Spleen (tissue), 11 donors: Measurements from ENCODE around the gene GPC3. TPM values are rescaled to one million over a fixed set of nuclear protein-coding genes. Genes with fewer than 3 reads are reported as not detected.

Experiments used
- DNase-seq: peaks from one replicate; pipeline ENCODE4 v3.0.0-alpha.2; 2020
- H3K27ac ChIP-seq, 8 donors: fragments of 200-600 bp; sonication (generic) in 7 of 8; 1 replicate in 4 of 8; 2 replicates in 4 of 8; pipeline versions ENCODE4 v1.5.0 to v1.8.0; 2016 to 2021; ENCODE audit warnings: inconsistent platforms in 4 of 8, mild to moderate bottlenecking in 4 of 8, moderate library complexity in 1 of 8
- H3K27me3 ChIP-seq, 7 donors: fragments of 200-600 bp; sonication (generic) in 6 of 7; replicated peaks in 1 of 7; 1 replicate in 4 of 7; 2 replicates in 3 of 7; pipeline versions ENCODE4 v1.5.0 to v1.8.0; 2016 to 2021; ENCODE audit warnings: inconsistent platforms in 3 of 7, mild to moderate bottlenecking in 1 of 7
- H3K36me3 ChIP-seq, 6 donors: fragments of 200-600 bp; sonication (generic) in 5 of 6; 1 replicate in 4 of 6; 2 replicates in 2 of 6; pipeline versions ENCODE4 v1.5.0 to v1.8.0; 2016 to 2021; ENCODE audit warnings: inconsistent platforms in 2 of 6
- H3K4me1 ChIP-seq, 6 donors: fragments of 200-600 bp; sonication (generic) in 5 of 6; 1 replicate in 3 of 6; 2 replicates in 3 of 6; pipeline versions ENCODE4 v1.5.0 to v1.8.0; 2016 to 2021; ENCODE audit warnings: inconsistent platforms in 3 of 6
- H3K4me3 ChIP-seq, 8 donors: fragments of 200-600 bp; sonication (generic) in 7 of 8; 1 replicate in 4 of 8; 2 replicates in 4 of 8; pipeline versions ENCODE4 v1.5.0 to v1.8.0; 2016 to 2021; ENCODE audit warnings: inconsistent platforms in 4 of 8, mild to moderate bottlenecking in 4 of 8, moderate library complexity in 2 of 8
- H3K9me3 ChIP-seq, 8 donors: fragments of 200-600 bp; sonication (generic) in 7 of 8; 1 replicate in 4 of 8; 2 replicates in 4 of 8; pipeline versions ENCODE4 v1.5.0 to v1.8.0; 2016 to 2021; ENCODE audit warnings: inconsistent platforms in 4 of 8
- POLR2A ChIP-seq, 3 donors: fragments of 450-650 bp; IDR thresholded peaks; one replicate each; pipeline ENCODE4 v1.5.1; 2017; ENCODE audit warnings: antibody characterized with exemption in 3 of 3, mild to moderate bottlenecking in 1 of 3
- POLR2AphosphoS5 ChIP-seq, 3 donors: sonication (generic); formaldehyde crosslinking; IDR thresholded peaks; one replicate each; pipeline ENCODE4 v1.5.1; 2017; ENCODE audit warnings: antibody characterized with exemption in 3 of 3
- WGBS, 5 donors: extraction: QIAGEN DNeasy Blood & Tissue Kit in 3 of 5; methylation state at CpG; one replicate each; pipeline versions ENCODE4 v1.1.5 to v1.1.7; 2013 to 2018; 5-methylcytosine and 5-hydroxymethylcytosine counted together
- intact Hi-C: fragments of 100-400 bp; cut with DNase I; formaldehyde crosslinking; loops from one replicate; pipeline ENCODE4 v1.15.0; 2023; ENCODE audit warnings: low total_unique reads
- polyA plus RNA-seq, 3 donors: library from polyadenylated mRNA; stranded (reverse); fragments of 200-250 nt; gene quantifications; one replicate each; pipeline ENCODE4 v1.2.1, GENCODE V29; 2013
- total RNA-seq, 7 donors: library from RNA; depleted of rRNA in 3 of 7; stranded (reverse); fragments of >200 nt in 3 of 7; fragmentation: NEBNext Ultra II Directional in 4 of 7; extraction: Animal tissue kit (Norgen Biotek cat#: 25700) in 4 of 7; gene quantifications; one replicate each; pipeline versions ENCODE4 v1.1.0 to v1.2.1, GENCODE V29; 2016 to 2021
- TF ChIP-seq, protein P1 (sequence below), 11 experiments: fragments of 200-600 bp in 7 of 11; fragments of 450-650 bp in 4 of 11; sonication (generic) in 4 of 11; IDR thresholded peaks in 8 of 11; conservative IDR thresholded peaks in 3 of 11; 1 replicate in 7 of 11; 2 replicates in 4 of 11; pipeline versions ENCODE4 v1.4.0 to v1.8.0; 2016 to 2021; ENCODE audit warnings: antibody characterized with exemption in 11 of 11, inconsistent platforms in 4 of 11, mild to moderate bottlenecking in 1 of 11
- donor health status: healthy with polysubstance abuse.
- donor health status: DM: no; HTN: no; CAD: no; lungs with moderate emphysema.
- donor health status: DM: no; HTN: no; CAD: no.
- donor health status: Bipolar disorder and iron deficiency.
- donor health status: healthy.
- donor health status: DM: no; HTN: no; CAD: no.
- donor health status: DM: yes; HTN: yes; CAD: no.

Gene GPC3
- total and polyA plus RNA-seq, 10 donors = 0.41 to 3.3 (median 1.5) TPM

DNA sequence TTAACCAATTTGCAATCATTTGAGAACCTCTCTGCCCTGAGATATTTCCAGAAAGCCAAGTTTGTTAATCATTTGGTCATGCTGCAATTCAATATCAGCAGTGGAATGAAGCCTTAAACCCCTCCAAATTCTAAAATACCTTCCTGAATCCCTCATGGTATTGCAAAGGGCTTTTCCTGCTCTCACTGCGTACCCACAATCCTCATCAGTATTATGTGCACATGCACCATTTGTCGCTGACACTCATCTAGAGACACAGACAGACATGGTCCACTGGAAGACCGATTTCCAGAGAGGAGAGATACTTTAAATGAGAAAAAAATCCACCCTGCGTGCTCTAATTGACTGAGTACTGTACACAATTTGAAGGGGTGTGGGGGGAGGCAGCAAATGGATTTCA lies 104.4 kb downstream of the GPC3 start:
- H3K4me3 ChIP-seq = no peak overlapping the region
- no peaks in the 10 kb centered on the region for H3K36me3 ChIP-seq
- 73 to 95% (median 85%) methylated on average over 4 of the region's 4 CpGs for WGBS, 5 donors
- intact Hi-C loops = no loop called here
- DNase-seq = no peak
- no peaks in the 10 kb centered on the region for H3K4me1 ChIP-seq
- peaks cover 0 to 20% (median 0%) of the 10 kb centered on the region in 7 donors for H3K27me3 ChIP-seq
- no peaks in the 10 kb centered on the region for H3K9me3 ChIP-seq
- TF ChIP-seq POLR2AphosphoS5 (IDR thresholded peaks at IDR 0.05) (no peak), POLR2A (IDR thresholded peaks at IDR 0.05) (no peak)
- TF ChIP-seq, protein P1, sequence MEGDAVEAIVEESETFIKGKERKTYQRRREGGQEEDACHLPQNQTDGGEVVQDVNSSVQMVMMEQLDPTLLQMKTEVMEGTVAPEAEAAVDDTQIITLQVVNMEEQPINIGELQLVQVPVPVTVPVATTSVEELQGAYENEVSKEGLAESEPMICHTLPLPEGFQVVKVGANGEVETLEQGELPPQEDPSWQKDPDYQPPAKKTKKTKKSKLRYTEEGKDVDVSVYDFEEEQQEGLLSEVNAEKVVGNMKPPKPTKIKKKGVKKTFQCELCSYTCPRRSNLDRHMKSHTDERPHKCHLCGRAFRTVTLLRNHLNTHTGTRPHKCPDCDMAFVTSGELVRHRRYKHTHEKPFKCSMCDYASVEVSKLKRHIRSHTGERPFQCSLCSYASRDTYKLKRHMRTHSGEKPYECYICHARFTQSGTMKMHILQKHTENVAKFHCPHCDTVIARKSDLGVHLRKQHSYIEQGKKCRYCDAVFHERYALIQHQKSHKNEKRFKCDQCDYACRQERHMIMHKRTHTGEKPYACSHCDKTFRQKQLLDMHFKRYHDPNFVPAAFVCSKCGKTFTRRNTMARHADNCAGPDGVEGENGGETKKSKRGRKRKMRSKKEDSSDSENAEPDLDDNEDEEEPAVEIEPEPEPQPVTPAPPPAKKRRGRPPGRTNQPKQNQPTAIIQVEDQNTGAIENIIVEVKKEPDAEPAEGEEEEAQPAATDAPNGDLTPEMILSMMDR (IDR thresholded peaks at IDR 0.05 in 8 of 11, conservative IDR thresholded peaks at IDR 0.05 in 3 of 11) = no peak
- H3K27ac ChIP-seq = no peak overlapping the region

DNA sequence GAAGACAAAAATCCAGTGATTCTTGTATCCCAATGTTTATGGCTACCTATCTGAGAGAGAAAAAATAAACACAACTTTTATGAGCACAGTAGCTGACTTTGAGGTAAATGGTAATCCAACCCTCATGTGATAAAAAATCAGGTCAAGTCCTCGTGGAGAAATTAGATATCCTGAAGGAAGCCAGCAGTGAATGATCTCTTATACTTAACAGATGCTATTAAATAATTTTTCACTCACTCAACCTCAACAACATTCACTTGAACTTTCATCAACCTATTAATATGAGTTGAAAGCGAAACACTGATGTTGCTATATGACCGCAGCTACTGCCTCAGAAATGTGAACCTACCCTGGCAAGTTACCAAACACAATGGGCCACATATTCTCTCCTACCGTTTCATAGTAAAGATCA lies 105.4 kb downstream of the GPC3 start:
- H3K27me3 ChIP-seq = peaks cover 0 to 20% (median 0%) of the 10 kb centered on the region in 7 donors
- WGBS, 5 donors = 57 to 77% (median 65%) methylated on average over 4 of the region's 4 CpGs
- H3K27ac ChIP-seq = no peak overlapping the region
- intact Hi-C loops = no loop called here
- H3K4me3 ChIP-seq = no peak overlapping the region
- H3K36me3 ChIP-seq = no peaks in the 10 kb centered on the region
- H3K4me1 ChIP-seq = no peaks in the 10 kb centered on the region
- H3K9me3 ChIP-seq = no peaks in the 10 kb centered on the region
- no peak for TF ChIP-seq POLR2A (IDR thresholded peaks at IDR 0.05)
- TF ChIP-seq POLR2AphosphoS5 (IDR thresholded peaks at IDR 0.05) = no peak
- TF ChIP-seq, protein P1 (IDR thresholded peaks at IDR 0.05 in 8 of 11, conservative IDR thresholded peaks at IDR 0.05 in 3 of 11) = no peak
- no peak for DNase-seq

DNA sequence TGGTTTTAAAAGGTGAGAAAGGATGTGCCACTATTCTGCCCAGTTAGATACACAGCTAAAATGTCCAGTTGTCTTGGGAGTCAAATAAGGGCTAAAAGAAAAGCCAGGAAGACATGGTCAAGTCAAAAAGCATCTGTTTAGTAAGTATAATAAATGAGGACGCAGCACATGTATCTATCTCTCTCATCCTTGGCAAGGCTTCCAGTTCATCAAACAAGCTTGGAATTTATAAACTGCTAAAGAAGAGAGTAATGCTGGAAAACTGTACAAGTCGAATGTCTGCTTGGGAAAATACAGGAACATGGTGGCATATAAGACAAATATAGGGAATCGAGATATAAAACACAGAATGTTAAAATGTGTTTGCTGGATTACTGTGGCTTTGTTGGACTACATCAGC lies 106.7 kb downstream of the GPC3 start:
- H3K4me1 ChIP-seq = no peaks in the 10 kb centered on the region
- intact Hi-C loops = no loop called here
- TF ChIP-seq POLR2AphosphoS5 (IDR thresholded peaks at IDR 0.05) (no peak), POLR2A (IDR thresholded peaks at IDR 0.05) (no peak)
- TF ChIP-seq, protein P1 (IDR thresholded peaks at IDR 0.05 in 8 of 11, conservative IDR thresholded peaks at IDR 0.05 in 3 of 11) = no peak

DNA sequence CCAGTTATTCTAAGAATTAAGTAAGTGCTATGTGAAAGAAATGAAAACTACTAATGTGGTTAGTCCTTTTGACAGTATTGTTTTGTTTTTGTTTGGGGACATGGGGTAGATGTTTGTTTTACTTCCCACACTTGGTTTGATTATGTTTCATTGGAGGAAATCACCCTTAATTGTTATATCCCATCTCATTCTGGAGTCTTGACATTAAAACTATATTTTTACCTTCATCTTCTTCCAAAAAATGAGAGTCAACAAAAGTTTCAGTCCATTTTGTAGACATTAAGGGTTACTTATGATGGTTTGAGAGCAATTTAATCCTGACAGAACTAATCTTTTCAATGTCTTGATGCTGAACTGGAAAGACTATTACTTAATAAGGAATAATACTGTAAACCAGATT lies 108.7 kb downstream of the GPC3 start:
- peaks cover 0 to 20% (median 0%) of the 10 kb centered on the region in 7 donors for H3K27me3 ChIP-seq
- no peaks in the 10 kb centered on the region for H3K9me3 ChIP-seq
- H3K27ac ChIP-seq = no peak overlapping the region
- no peak overlapping the region for H3K4me3 ChIP-seq
- TF ChIP-seq, protein P1 (IDR thresholded peaks at IDR 0.05 in 8 of 11, conservative IDR thresholded peaks at IDR 0.05 in 3 of 11) = no peak
- TF ChIP-seq POLR2AphosphoS5 (IDR thresholded peaks at IDR 0.05) (no peak), POLR2A (IDR thresholded peaks at IDR 0.05) (no peak)
- DNase-seq = no peak
- intact Hi-C loops = no loop called here
- no peaks in the 10 kb centered on the region for H3K36me3 ChIP-seq
- H3K4me1 ChIP-seq = no peaks in the 10 kb centered on the region

More for the DNA sequence above, 106.7 kb downstream of the GPC3 start:
- Histone ChIP-seq H3K27ac (no peak overlapping the region), H3K27me3 (peaks cover 0 to 20% (median 0%) of the 10 kb centered on the region in 7 donors), H3K9me3 (no peaks in the 10 kb centered on the region), H3K36me3 (no peaks in the 10 kb centered on the region), H3K4me3 (no peak overlapping the region)
- 66 to 95% (median 86%) methylated on average over 3 of the region's 3 CpGs for WGBS, 5 donors
- no peak for DNase-seq
